Tibial nerve (tissue), 4 donors: Measurements from ENCODE around the gene KPNA6. TPM values are rescaled to one million over a fixed set of nuclear protein-coding genes. Genes with fewer than 3 reads are reported as not detected.

Experiments
- DNase-seq, 2 donors: peaks; one replicate each; pipeline ENCODE4 v3.0.0-alpha.2; 2019; ENCODE audit warnings: low spot score in 2 of 2
- H3K27ac ChIP-seq, 4 donors: fragments of 200-600 bp; sonication (generic) in 3 of 4; one replicate each; pipeline ENCODE4 v1.5.1; 2017 to 2019; ENCODE audit warnings: mild to moderate bottlenecking in 1 of 4
- H3K27me3 ChIP-seq, 2 donors: fragments of 200-600 bp; sonication (generic) in 1 of 2; one replicate each; pipeline versions ENCODE4 v1.5.1 to v1.6.0; 2017 to 2019
- H3K36me3 ChIP-seq, 3 donors: fragments of 200-600 bp; sonication (generic); one replicate each; pipeline ENCODE4 v1.5.1; 2018 to 2019
- H3K4me1 ChIP-seq, 4 donors: fragments of 200-600 bp; sonication (generic) in 3 of 4; one replicate each; pipeline ENCODE4 v1.5.1; 2017 to 2019
- H3K4me3 ChIP-seq, 4 donors: fragments of 200-600 bp; sonication (generic) in 3 of 4; one replicate each; pipeline ENCODE4 v1.5.1; 2017 to 2019; ENCODE audit warnings: mild to moderate bottlenecking in 1 of 4, moderate library complexity in 1 of 4
- H3K9me3 ChIP-seq, 4 donors: fragments of 200-600 bp; sonication (generic) in 3 of 4; one replicate each; pipeline ENCODE4 v1.5.1; 2017 to 2019
- EP300 ChIP-seq, 2 donors: sonication (generic); formaldehyde crosslinking; IDR thresholded peaks; one replicate each; pipeline ENCODE4 v1.6.1; 2017; ENCODE audit warnings: antibody characterized with exemption in 2 of 2, mild to moderate bottlenecking in 1 of 2
- POLR2A ChIP-seq, 2 donors: fragments of 450-650 bp; IDR thresholded peaks; one replicate each; pipeline ENCODE4 v1.6.1; 2017; ENCODE audit warnings: antibody characterized with exemption in 2 of 2, mild to moderate bottlenecking in 2 of 2, moderate library complexity in 2 of 2
- WGBS, 2 donors: methylation state at CpG; one replicate each; pipeline ENCODE4 v1.1.5; 2018; 5-methylcytosine and 5-hydroxymethylcytosine counted together
- total RNA-seq, 4 donors: library from RNA; depleted of rRNA; stranded (reverse); fragments of >200 nt; gene quantifications; one replicate each; pipeline ENCODE4 v1.1.0, GENCODE V29; 2016
- TF ChIP-seq, protein P1 (sequence below), 5 experiments: fragments of 200-600 bp in 3 of 5; fragments of 450-650 bp in 2 of 5; sonication (generic) in 3 of 5; IDR thresholded peaks; one replicate each; pipeline ENCODE4 v1.5.1; 2016 to 2019; ENCODE audit warnings: antibody characterized with exemption in 5 of 5, mild to moderate bottlenecking in 3 of 5, moderate library complexity in 2 of 5

KPNA6 gene
- total RNA-seq, 4 donors from 2014 or later = 30.3 to 39.3 (median 33.5) TPM

DNA sequence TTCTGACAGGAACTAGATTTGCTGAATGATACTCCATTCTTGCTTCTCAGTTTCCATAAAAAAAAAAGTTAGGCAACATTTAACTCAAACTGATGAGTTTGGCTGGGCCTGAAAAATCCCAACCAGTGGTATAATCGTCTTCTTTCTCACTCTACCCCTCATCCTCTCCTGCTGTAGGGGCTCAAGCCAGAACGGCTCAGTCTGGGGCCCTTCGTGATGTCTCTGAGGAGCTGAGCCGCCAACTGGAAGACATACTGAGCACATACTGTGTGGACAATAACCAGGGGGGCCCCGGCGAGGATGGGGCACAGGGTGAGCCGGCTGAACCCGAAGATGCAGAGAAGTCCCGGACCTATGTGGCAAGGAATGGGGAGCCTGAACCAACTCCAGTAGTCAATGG is 73.2 kb downstream of the KPNA6 start:
- Histone ChIP-seq H3K27me3 (no peaks in the 10 kb centered on the region), H3K36me3 (peaks cover 0 to 46% (median 4%) of the 10 kb centered on the region in 3 donors), H3K4me1 (peaks cover 2 to 57% (median 28%) of the 10 kb centered on the region in 4 donors), H3K4me3 (peak overlapping the region in 3 of 4 donors; percentile 75 to 82 (median 77)), H3K27ac (peak overlapping the region in 3 of 4 donors; percentile 87 to 97 (median 96)), H3K9me3 (no peaks in the 10 kb centered on the region)
- TF ChIP-seq, protein P1, sequence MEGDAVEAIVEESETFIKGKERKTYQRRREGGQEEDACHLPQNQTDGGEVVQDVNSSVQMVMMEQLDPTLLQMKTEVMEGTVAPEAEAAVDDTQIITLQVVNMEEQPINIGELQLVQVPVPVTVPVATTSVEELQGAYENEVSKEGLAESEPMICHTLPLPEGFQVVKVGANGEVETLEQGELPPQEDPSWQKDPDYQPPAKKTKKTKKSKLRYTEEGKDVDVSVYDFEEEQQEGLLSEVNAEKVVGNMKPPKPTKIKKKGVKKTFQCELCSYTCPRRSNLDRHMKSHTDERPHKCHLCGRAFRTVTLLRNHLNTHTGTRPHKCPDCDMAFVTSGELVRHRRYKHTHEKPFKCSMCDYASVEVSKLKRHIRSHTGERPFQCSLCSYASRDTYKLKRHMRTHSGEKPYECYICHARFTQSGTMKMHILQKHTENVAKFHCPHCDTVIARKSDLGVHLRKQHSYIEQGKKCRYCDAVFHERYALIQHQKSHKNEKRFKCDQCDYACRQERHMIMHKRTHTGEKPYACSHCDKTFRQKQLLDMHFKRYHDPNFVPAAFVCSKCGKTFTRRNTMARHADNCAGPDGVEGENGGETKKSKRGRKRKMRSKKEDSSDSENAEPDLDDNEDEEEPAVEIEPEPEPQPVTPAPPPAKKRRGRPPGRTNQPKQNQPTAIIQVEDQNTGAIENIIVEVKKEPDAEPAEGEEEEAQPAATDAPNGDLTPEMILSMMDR (IDR thresholded peaks at IDR 0.05) = no peak
- TF ChIP-seq EP300 (IDR thresholded peaks at IDR 0.05) (no peak), POLR2A (IDR thresholded peaks at IDR 0.05) (no peak)
- 57 to 75% methylated on average over 9 of the region's 9 CpGs for WGBS, 2 donors
- DNase-seq = no peak

DNA sequence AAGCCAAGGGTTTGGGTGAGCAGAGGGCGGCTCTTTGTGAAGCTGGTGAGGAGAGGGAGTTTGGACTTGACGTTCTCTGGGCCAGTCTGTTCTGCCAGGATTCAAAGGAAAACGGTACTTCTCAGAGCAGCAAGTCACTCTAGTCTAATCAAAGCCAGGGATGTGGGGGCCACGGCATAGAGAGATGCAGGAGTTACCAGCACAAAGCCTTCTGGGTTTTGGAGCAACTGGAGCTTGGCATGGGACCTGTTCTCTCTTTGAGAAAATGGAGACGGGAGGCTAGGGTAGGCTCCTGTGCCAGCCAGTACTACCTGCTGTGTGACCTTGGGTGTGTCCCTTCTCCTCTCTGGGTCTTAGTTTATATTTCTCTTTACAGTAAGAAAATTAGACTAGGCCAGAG is 73.7 kb downstream of the KPNA6 start:
- no peak for DNase-seq
- Histone ChIP-seq H3K9me3 (no peaks in the 10 kb centered on the region), H3K4me1 (peaks cover 2 to 62% (median 28%) of the 10 kb centered on the region in 4 donors), H3K36me3 (peaks cover 0 to 49% (median 4%) of the 10 kb centered on the region in 3 donors), H3K27ac (peak overlapping the region in 2 of 4 donors; percentile 96 to 97), H3K27me3 (no peaks in the 10 kb centered on the region), H3K4me3 (peak overlapping the region in 1 of 4 donors; percentile 77)
- TF ChIP-seq POLR2A (IDR thresholded peaks at IDR 0.05) (no peak), EP300 (IDR thresholded peaks at IDR 0.05) (no peak)
- TF ChIP-seq, protein P1 (IDR thresholded peaks at IDR 0.05) = no peak
- 71% methylated on average over 5 of the region's 5 CpGs for WGBS, 2 donors

DNA sequence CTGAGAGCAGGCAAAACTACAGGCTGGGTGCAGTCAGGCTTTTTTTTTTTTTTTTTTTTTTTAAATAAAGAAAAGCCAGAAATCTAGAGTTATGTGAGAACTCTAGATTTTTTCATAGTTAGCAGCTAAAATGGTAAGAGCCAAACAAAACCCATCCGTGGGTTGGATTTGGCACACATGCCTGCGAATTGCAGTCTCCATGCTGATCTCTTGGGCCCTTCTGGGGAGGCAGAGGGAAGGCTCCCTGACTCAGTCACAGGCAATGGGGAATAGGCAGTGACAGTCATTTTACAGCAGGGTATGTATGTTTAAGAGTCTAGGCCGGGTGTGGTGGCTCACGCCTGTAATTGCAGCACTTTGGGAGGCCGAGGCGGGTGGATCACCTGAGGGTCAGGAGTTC is 74.2 kb downstream of the KPNA6 start:
- Histone ChIP-seq H3K27ac (peak overlapping the region in 1 of 4 donors; percentile 96), H3K36me3 (peaks cover 0 to 54% (median 4%) of the 10 kb centered on the region in 3 donors), H3K4me1 (peaks cover 2 to 64% (median 28%) of the 10 kb centered on the region in 4 donors), H3K27me3 (no peaks in the 10 kb centered on the region), H3K4me3 (no peak overlapping the region), H3K9me3 (no peaks in the 10 kb centered on the region)
- WGBS, 2 donors = 71 to 75% methylated on average over 6 of the region's 6 CpGs
- TF ChIP-seq, protein P1 (IDR thresholded peaks at IDR 0.05) = no peak
- no peak for TF ChIP-seq EP300 (IDR thresholded peaks at IDR 0.05)
- no peak for TF ChIP-seq POLR2A (IDR thresholded peaks at IDR 0.05)
- no peak for DNase-seq

DNA sequence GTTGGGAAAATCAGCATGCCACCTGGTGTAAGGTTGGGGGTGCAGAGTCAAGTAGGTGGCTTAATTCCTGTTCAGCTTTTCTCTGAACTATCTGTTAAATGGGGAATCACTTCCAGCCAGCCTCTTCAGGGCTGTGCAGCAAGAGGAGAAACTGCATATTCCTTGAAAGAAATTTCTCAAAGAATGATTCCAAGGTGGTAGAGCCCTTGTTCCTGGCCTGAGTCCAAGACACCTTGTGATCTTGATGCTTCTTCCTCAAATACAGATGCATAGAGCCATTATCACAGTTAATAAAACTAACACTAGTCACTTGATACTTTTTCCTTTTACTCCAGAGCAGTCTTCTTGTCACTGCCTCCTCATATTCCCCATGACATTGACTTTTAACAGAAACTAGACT is 76.8 kb downstream of the KPNA6 start:
- Histone ChIP-seq H3K27ac (peak overlapping the region in 1 of 4 donors; percentile 5), H3K4me3 (no peak overlapping the region), H3K36me3 (peaks cover 7 to 80% (median 16%) of the 10 kb centered on the region in 3 donors), H3K4me1 (peaks cover 2 to 57% (median 23%) of the 10 kb centered on the region in 4 donors), H3K9me3 (no peaks in the 10 kb centered on the region), H3K27me3 (no peaks in the 10 kb centered on the region)
- no peak for TF ChIP-seq POLR2A (IDR thresholded peaks at IDR 0.05)
- TF ChIP-seq, protein P1 (IDR thresholded peaks at IDR 0.05) = no peak
- no peak for TF ChIP-seq EP300 (IDR thresholded peaks at IDR 0.05)
- no peak for DNase-seq

DNA sequence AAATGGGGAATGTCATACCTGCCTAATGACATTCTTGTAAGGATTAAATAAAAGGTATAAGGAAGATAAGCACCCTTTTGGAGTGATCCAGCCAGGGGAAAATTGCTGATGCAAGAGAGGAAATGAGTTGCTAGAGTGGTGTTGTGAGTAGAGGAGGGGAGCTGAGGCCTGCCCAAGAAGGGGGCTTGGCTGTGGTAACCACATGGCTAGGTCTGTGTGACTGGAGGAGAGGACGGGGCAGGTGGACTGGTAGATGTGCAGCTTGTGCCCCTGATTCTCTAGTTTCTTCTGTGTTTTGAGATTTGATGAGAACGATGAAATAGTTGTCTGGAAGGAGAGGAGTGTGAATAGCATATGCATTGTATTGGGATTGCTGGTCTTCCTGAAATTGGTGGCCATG is 78.2 kb downstream of the KPNA6 start:
- DNase-seq = no peak
- no peaks in the 10 kb centered on the region for H3K9me3 ChIP-seq
- peaks cover 0 to 50% (median 15%) of the 10 kb centered on the region in 4 donors for H3K4me1 ChIP-seq
- H3K36me3 ChIP-seq = peaks cover 16 to 93% (median 27%) of the 10 kb centered on the region in 3 donors
- 87 to 100% methylated on average over 2 of the region's 2 CpGs for WGBS, 2 donors
- no peak overlapping the region for H3K27ac ChIP-seq
- H3K4me3 ChIP-seq = no peak overlapping the region
- no peaks in the 10 kb centered on the region for H3K27me3 ChIP-seq
- TF ChIP-seq, protein P1 (IDR thresholded peaks at IDR 0.05) = no peak
- no peak for TF ChIP-seq POLR2A (IDR thresholded peaks at IDR 0.05)
